Neural progenitor cell (in vitro differentiated cells): ENCODE measurements around the gene MASP1. TPM values are rescaled to one million over a fixed set of nuclear protein-coding genes. Genes with fewer than 3 reads are reported as not detected.

ENCODE experiments used
- DNase-seq: peaks from one replicate; pipeline ENCODE4 v3.0.0-alpha.2; 2016; ENCODE audit warnings: low spot score
- H2AFZ ChIP-seq: fragments of 200-600 bp; sonication (generic); replicated peaks from 2 replicates; pipeline ENCODE4 v1.6.1; 2016; ENCODE audit warnings: antibody characterized with exemption
- H3F3A ChIP-seq: fragments of 200-600 bp; sonication (generic); 2 replicates; pipeline ENCODE4 v1.6.1; 2016; ENCODE audit warnings: antibody characterized with exemption, low read depth
- H3K27ac ChIP-seq: fragments of 200-600 bp; sonication (generic); 2 replicates; pipeline ENCODE4 v1.5.1; 2016; ENCODE audit warnings: mild to moderate bottlenecking
- H3K27me3 ChIP-seq: fragments of 200-600 bp; sonication (generic); 2 replicates; pipeline ENCODE4 v1.6.1; 2016; ENCODE audit warnings: mild to moderate bottlenecking, moderate library complexity
- H3K36me3 ChIP-seq: fragments of 200-600 bp; sonication (generic); 2 replicates; pipeline ENCODE4 v1.5.1; 2016
- H3K4me1 ChIP-seq: fragments of 200-600 bp; sonication (generic); 2 replicates; pipeline ENCODE4 v1.6.1; 2016; ENCODE audit warnings: mixed run types
- H3K4me2 ChIP-seq: fragments of 200-600 bp; sonication (generic); 2 replicates; pipeline ENCODE4 v1.6.1; 2016
- H3K4me3 ChIP-seq: fragments of 200-600 bp; sonication (generic); 2 replicates; pipeline ENCODE4 v1.5.1; 2016
- H3K79me2 ChIP-seq: fragments of 200-600 bp; sonication (generic); 2 replicates; pipeline ENCODE4 v1.6.1; 2016; ENCODE audit warnings: low read depth
- H3K9ac ChIP-seq: fragments of 200-600 bp; sonication (generic); 2 replicates; pipeline ENCODE4 v1.6.1; 2016
- H3K9me3 ChIP-seq: fragments of 200-600 bp; sonication (generic); 2 replicates; pipeline ENCODE4 v1.5.1; 2016; ENCODE audit warnings: low read depth
- H4K20me1 ChIP-seq: fragments of 200-600 bp; sonication (generic); 2 replicates; pipeline ENCODE4 v1.6.1; 2016; ENCODE audit warnings: low read depth
- H3K27ac Mint-ChIP-seq: 3 replicates; pipeline ENCODE4 v1.8.0; 2021; ENCODE audit warnings: mixed read lengths
- H3K27me3 Mint-ChIP-seq: 2 replicates; pipeline ENCODE4 v1.8.0; 2022; ENCODE audit warnings: low read depth, mild to moderate bottlenecking, inconsistent platforms, moderate library complexity, mixed read lengths; ENCODE audit not compliant: insufficient read depth
- H3K36me3 Mint-ChIP-seq: 3 replicates; pipeline ENCODE4 v1.8.0; 2021; ENCODE audit warnings: mixed read lengths
- H3K4me1 Mint-ChIP-seq: 3 replicates; pipeline ENCODE4 v1.8.0; 2021; ENCODE audit warnings: mixed read lengths
- H3K4me3 Mint-ChIP-seq: 3 replicates; pipeline ENCODE4 v1.8.0; 2021; ENCODE audit warnings: mild to moderate bottlenecking, moderate library complexity, mixed read lengths
- H3K9me3 Mint-ChIP-seq: 3 replicates; pipeline ENCODE4 v1.8.0; 2020; ENCODE audit warnings: mixed read lengths
- CTCF ChIP-seq: fragments of 200-600 bp; sonication (generic); IDR thresholded peaks from 2 replicates; pipeline ENCODE4 v1.5.1; 2017; ENCODE audit warnings: antibody characterized with exemption, mild to moderate bottlenecking
- EZH2 ChIP-seq: fragments of 200-600 bp; sonication (generic); IDR thresholded peaks from 2 replicates; pipeline ENCODE4 v1.6.1; 2017; ENCODE audit warnings: antibody characterized with exemption, mild to moderate bottlenecking, moderate library complexity
- EZH2phosphoT487 ChIP-seq: fragments of 200-600 bp; sonication (generic); IDR thresholded peaks from 2 replicates; pipeline ENCODE4 v1.6.1; 2017; ENCODE audit warnings: antibody characterized with exemption
- total RNA-seq: library from RNA; depleted of rRNA; stranded (reverse); fragments of >200 nt; gene quantifications from 2 replicates; pipeline ENCODE4 v1.2.3, GENCODE V29; 2015; ENCODE audit warnings: low replicate concordance

The MASP1 gene
- total RNA-seq, 1 donor from 2014 or later = 3.3 TPM

- H3K9me3 ChIP-seq = no peaks in the 10 kb centered on the region
- no peaks in the 10 kb centered on the region for H3K79me2 ChIP-seq
- H3K9ac ChIP-seq = no peak overlapping the region
- no peaks in the 10 kb centered on the region for H3K27me3 ChIP-seq
- H4K20me1 ChIP-seq = no peaks in the 10 kb centered on the region
- Mint-ChIP-seq H3K36me3 (no peaks in the 10 kb centered on the region), H3K27ac (no peak overlapping the region), H3K4me3 (no peak overlapping the region), H3K9me3 (no peaks in the 10 kb centered on the region), H3K27me3 (peaks cover 2% of the 10 kb centered on the region), H3K4me1 (peaks cover 7% of the 10 kb centered on the region)
- H3F3A ChIP-seq = peaks cover 9% of the 10 kb centered on the region
- peaks cover 9% of the 10 kb centered on the region for H3K4me1 ChIP-seq
- H2AFZ ChIP-seq = no peak overlapping the region
- peak; percentile 83 for DNase-seq
- no peak overlapping the region for H3K4me3 ChIP-seq
- no peak overlapping the region for H3K4me2 ChIP-seq
- H3K27ac ChIP-seq = no peak overlapping the region
- no peak for TF ChIP-seq EZH2phosphoT487
- peak; percentile 91 for TF ChIP-seq CTCF
- no peaks in the 10 kb centered on the region for H3K36me3 ChIP-seq
These were observed 28.3 kb upstream of the MASP1 start for GRCh38 chr3:187319699-187320302.

- Mint-ChIP-seq H3K27ac (no peak overlapping the region), H3K9me3 (no peaks in the 10 kb centered on the region)
These were observed 27.5 kb upstream of the MASP1 start for GRCh38 chr3:187318819-187319616.

GRCh38 chr3:187315872-187316271 is 24.3 kb upstream of the MASP1 start:
- Histone ChIP-seq H3K9me3 (no peaks in the 10 kb centered on the region), H3K4me2 (no peak overlapping the region), H3K4me3 (no peak overlapping the region), H3F3A (peaks cover 9% of the 10 kb centered on the region), H3K9ac (no peak overlapping the region), H3K27ac (no peak overlapping the region), H3K36me3 (no peaks in the 10 kb centered on the region), H2AFZ (no peak overlapping the region), H4K20me1 (no peaks in the 10 kb centered on the region), H3K4me1 (peaks cover 9% of the 10 kb centered on the region), H3K27me3 (no peaks in the 10 kb centered on the region), H3K79me2 (no peaks in the 10 kb centered on the region)
- no peak for DNase-seq
- Mint-ChIP-seq H3K4me1 (peaks cover 7% of the 10 kb centered on the region), H3K4me3 (no peak overlapping the region), H3K9me3 (no peaks in the 10 kb centered on the region), H3K36me3 (no peaks in the 10 kb centered on the region), H3K27me3 (peaks cover under 1% of the 10 kb centered on the region), H3K27ac (no peak overlapping the region)
- TF ChIP-seq EZH2 = no peak

More at GRCh38 chr3:187318819-187319616, 27.5 kb upstream of the MASP1 start:
- peak; percentile 93 for TF ChIP-seq CTCF
- TF ChIP-seq EZH2phosphoT487 = no peak
- Histone ChIP-seq H2AFZ (peak overlapping the region; percentile 58), H3K27me3 (no peaks in the 10 kb centered on the region), H3K4me3 (no peak overlapping the region), H3K4me1 (peaks cover 9% of the 10 kb centered on the region), H3K27ac (no peak overlapping the region), H3K36me3 (no peaks in the 10 kb centered on the region), H3K4me2 (no peak overlapping the region), H3K9me3 (no peaks in the 10 kb centered on the region), H3K9ac (no peak overlapping the region), H3F3A (peaks cover 9% of the 10 kb centered on the region), H3K79me2 (no peaks in the 10 kb centered on the region), H4K20me1 (no peaks in the 10 kb centered on the region)
- Mint-ChIP-seq H3K36me3 (no peaks in the 10 kb centered on the region), H3K27me3 (peaks cover 2% of the 10 kb centered on the region), H3K4me1 (peaks cover 7% of the 10 kb centered on the region), H3K4me3 (no peak overlapping the region)
- peak; percentile 84 for DNase-seq

DNA sequence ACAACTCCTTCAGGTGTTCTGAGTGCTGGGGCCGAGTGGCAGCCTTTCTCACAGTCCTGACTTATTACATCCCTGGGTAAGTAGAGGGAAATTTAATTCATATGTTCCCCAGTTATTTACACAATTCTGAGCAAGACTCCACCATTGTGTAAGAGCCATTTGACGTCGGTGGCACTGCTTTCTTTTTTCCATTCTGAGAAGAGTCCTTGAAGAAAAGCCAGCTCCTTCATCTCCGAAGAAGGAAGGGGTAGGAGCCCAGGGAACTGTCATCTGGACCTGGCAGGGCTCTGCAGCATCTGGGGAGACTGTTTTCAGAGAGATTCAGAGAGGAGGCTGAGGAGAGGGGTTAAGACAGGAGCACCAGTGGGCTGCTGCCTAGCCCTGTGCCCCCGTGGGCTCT is 22.6 kb upstream of the MASP1 start:
- no peak for DNase-seq
- peaks cover 9% of the 10 kb centered on the region for H3F3A ChIP-seq
- no peak overlapping the region for H3K4me2 ChIP-seq
- no peak overlapping the region for H3K27ac ChIP-seq
- Mint-ChIP-seq H3K36me3 (no peaks in the 10 kb centered on the region), H3K9me3 (peaks cover 1% of the 10 kb centered on the region), H3K4me3 (no peak overlapping the region), H3K27me3 (no peaks in the 10 kb centered on the region), H3K4me1 (peaks cover 7% of the 10 kb centered on the region), H3K27ac (no peak overlapping the region)
- H2AFZ ChIP-seq = no peak overlapping the region
- no peaks in the 10 kb centered on the region for H4K20me1 ChIP-seq
- H3K9ac ChIP-seq = no peak overlapping the region
- TF ChIP-seq EZH2phosphoT487 = no peak
- no peak for TF ChIP-seq CTCF
- TF ChIP-seq EZH2 = no peak
- no peaks in the 10 kb centered on the region for H3K9me3 ChIP-seq
- no peaks in the 10 kb centered on the region for H3K27me3 ChIP-seq
- peaks cover 9% of the 10 kb centered on the region for H3K4me1 ChIP-seq
- H3K36me3 ChIP-seq = no peaks in the 10 kb centered on the region
- H3K4me3 ChIP-seq = no peak overlapping the region
- no peaks in the 10 kb centered on the region for H3K79me2 ChIP-seq
